Stromal cell of bone marrow (primary cell): ENCODE results near the gene HLA-F.

Source experiments
- DNase-seq: peaks from one replicate; pipeline ENCODE4 v3.0.0-alpha.2; 2012; ENCODE audit warnings: low read depth

Gene HLA-F

GRCh38 chr6:29744131-29744530 lies 20.9 kb downstream of the HLA-F start:
- no peak for DNase-seq

- no peak for DNase-seq
These were observed 21.4 kb downstream of the HLA-F start for GRCh38 chr6:29744621-29745020.

- DNase-seq = no peak
These were observed 22.2 kb downstream of the HLA-F start for GRCh38 chr6:29745386-29745785.

- DNase-seq = no peak
These were observed 22.7 kb downstream of the HLA-F start for GRCh38 chr6:29745855-29746449.

- no peak for DNase-seq
These were observed 23.8 kb downstream of the HLA-F start for GRCh38 chr6:29746846-29747687.

GRCh38 chr6:29747688-29748250 lies 24.5 kb downstream of the HLA-F start:
- DNase-seq = no peak

GRCh38 chr6:29748391-29749307 lies 25.4 kb downstream of the HLA-F start:
- peak; percentile 71 for DNase-seq

GRCh38 chr6:29749308-29749662 lies 26.1 kb downstream of the HLA-F start:
- no peak for DNase-seq

- DNase-seq = no peak
These were observed 26.4 kb downstream of the HLA-F start for GRCh38 chr6:29749668-29750067.

- no peak for DNase-seq
These were observed 27.5 kb downstream of the HLA-F start for GRCh38 chr6:29750709-29751108.

- no peak for DNase-seq
These were observed 28.2 kb downstream of the HLA-F start for GRCh38 chr6:29751480-29751879.

- peak; percentile 86 for DNase-seq
These were observed 29.4 kb downstream of the HLA-F start for GRCh38 chr6:29752451-29753308.

- no peak for DNase-seq
These were observed 30.0 kb downstream of the HLA-F start for GRCh38 chr6:29753309-29753644.

GRCh38 chr6:29755295-29755871 lies 32.1 kb downstream of the HLA-F start:
- DNase-seq = no peak

- no peak for DNase-seq
These were observed 34.0 kb downstream of the HLA-F start for GRCh38 chr6:29757282-29757681.

- DNase-seq = no peak
These were observed 34.6 kb downstream of the HLA-F start for GRCh38 chr6:29757701-29758293.

GRCh38 chr6:29758761-29759160 lies 35.5 kb downstream of the HLA-F start:
- no peak for DNase-seq

GRCh38 chr6:29759457-29759856 lies 36.2 kb downstream of the HLA-F start:
- no peak for DNase-seq

- DNase-seq = no peak
These were observed 37.1 kb downstream of the HLA-F start for GRCh38 chr6:29760328-29760727.

GRCh38 chr6:29762051-29762450 lies 38.8 kb downstream of the HLA-F start:
- DNase-seq = no peak

GRCh38 chr6:29762781-29763214 lies 39.6 kb downstream of the HLA-F start:
- no peak for DNase-seq
